NCI-H187 (cell line): ENCODE results near the gene SAMD4A.
"Not testable (repeated sequence)": the region's sequence is repeated elsewhere in the genome, so short reads cannot be mapped to it uniquely, and the experiment has no call there.

Experiments used
- DNase-seq, 2 experiments: peaks; one replicate each; lab custom pipeline; 2025; lab: John Stamatoyannopoulos, UW

Gene SAMD4A

DNA sequence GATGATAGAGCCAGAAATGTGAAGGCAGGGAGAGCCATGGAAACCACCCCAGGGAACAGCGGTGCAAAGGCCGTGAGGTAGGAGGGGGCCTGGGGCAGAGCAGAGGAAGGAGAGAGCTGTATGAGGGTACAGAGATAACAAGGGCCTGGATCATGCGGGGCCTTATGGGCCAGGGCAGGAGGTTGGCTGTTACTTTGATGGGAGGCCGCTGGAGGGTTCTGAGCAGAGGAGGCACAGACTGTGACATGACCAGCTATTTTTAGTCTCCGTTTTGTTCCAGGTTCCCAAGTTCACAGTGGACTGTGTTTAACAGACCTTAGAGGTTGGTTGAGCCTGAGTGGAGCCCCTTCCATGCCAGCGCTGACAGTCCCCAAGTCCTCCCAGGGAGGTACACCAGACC lies 217.1 kb downstream of the SAMD4A start:
- DNase-seq: no peak

DNA sequence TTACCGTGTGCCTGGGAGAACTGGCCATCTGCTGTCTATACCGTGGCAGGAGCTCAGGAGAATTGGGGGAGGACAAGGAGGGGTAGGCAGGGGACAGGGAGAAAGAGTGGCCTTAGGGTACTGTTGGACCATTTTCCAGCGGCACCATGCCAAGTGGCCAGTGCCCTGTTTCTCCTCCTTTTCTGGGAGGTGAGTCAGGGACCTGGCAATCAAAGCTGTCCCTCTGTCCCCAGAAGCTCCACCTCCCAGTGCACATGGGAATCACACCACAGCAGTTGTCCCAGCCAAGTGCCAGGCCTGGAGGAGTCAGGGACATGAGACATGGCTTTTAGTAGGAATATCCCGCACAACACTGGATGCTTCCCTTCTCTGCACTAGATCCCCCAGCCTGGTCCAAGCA lies 217.7 kb downstream of the SAMD4A start:
- no peak for DNase-seq

DNA sequence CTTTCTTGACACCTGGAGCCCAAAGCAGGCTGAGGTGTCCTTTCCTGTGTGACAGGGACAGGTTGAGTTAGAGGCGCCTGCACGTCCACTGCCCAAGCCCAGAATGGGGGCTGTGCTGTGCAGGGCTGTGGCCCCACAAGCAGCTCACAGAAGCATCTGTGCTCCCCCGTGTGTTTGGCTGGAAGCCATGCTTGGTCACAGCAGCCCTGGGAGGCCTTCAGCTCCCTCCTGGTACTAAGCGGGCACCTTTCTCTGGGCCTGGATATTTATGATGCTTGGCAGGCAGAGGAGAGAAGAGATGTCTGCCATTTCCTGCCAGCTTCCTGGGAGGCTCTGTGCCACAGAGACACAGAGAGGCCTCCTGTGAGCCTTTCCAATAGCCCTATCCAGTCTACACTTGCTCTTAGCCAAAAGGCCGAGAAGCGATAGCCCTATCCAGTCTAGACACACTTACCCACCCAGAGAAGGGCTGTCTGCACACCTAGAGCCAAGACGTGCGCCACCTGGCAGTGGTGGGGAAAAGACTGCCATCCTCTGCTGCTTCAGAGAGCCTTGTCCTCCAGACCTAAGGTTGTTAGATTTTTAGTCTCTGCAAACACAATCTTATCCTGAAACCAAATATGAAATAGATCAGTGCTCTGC lies 218.3 kb downstream of the SAMD4A start:
- no peak for DNase-seq

DNA sequence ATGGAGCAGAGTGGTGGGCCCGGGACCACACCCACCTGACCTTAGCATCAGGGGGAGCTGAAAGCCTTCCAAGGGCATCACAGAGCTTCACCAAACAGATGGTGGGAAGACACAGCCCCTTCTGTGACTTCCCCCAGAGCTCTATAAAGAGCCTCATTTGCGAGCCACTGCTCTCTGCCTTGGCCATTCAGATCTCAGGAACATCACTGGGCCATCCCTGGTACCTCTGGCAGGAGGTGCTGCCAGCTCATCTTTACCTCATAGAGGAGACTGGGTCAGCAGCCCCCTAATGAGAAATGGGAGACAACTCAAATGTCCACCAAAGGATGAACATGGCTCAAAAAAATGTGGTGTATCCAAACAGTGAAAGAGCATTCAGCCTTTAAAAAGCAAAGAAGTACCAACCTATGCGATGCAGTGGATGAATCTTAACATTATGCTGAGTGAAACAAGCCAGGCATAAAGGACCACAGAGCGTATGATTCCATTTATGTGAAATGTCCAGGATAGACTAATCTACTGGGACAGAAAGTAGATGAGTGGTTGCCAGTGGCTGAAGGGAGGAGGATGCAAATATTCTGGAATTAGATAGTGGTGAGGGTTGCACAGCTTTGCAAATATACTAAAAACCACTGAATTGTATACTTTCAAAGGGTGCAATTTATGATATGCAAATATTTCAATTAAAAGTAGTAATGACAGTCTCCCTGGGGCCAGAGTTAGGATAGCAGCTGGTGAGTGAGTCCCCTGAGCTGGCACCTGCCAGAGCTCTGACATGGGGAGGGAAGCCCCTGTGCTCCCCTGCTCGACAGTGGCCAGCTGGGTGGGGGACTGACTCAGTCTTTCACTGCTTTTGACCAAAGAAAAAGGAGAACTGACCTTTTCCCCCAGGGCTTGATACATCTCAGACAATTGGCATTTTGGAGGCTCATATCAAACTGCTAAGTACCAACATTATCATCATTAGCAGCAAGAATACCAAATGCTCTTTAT lies 219.1 kb downstream of the SAMD4A start:
- DNase-seq: no peak

DNA sequence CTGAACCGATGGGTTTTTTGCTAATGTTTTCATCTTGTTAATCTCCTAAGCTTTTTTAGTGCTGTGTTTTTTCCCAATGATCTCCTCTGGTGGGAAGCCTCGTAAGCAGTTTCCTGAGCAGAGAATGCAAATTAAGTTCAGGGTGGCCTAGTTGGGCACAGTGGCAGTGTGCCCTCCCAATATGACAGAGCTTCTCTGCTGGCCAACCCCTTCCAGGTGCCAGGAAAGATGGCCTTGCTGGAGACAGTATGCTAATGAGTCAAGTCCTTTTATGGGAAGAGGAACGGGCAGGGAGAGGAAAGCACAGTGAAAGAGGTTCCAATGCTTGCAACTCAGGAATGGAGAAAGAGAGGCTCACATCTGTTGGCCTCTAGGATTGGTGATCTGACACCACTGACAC lies 219.9 kb downstream of the SAMD4A start:
- no peak for DNase-seq

DNA sequence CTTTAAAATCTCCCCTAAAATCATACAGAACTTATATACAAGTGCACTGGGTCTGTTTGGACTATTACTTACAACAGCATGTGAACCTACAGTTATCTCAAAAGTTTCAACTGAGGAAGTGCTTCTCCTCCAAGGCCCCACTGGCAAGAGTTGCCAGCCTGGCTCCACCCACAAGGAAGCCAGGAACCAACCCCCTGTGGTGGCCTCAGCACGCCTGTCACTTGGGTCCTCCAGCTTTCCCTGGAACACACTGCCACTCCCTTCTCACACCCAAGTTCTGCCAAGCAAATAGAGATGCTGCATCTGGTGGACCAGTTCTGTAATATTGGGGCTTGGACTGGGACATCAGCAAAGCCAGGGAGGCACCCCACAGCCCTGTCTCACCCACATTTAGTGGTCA lies 220.3 kb downstream of the SAMD4A start:
- no peak for DNase-seq

DNA sequence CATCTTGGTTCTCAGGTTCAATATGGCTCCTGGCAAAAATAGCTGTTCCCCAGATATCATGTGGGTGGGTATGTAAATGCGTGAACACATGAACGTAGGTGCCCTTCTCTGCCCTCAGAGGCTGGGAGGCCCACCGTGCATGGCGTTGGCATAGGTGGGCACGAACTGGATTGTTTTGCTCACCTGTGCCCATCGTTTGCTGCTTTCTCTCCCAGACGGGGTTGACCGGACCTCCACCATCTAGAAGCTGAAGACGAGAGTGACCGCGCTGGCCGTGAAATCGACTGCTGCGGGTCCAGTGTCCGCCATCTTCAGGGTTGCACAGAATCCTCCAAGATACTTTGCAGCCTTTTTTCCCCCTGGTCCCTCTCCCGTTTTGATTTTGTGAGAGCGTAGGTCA lies 221.8 kb downstream of the SAMD4A start:
- DNase-seq: no peak

DNA sequence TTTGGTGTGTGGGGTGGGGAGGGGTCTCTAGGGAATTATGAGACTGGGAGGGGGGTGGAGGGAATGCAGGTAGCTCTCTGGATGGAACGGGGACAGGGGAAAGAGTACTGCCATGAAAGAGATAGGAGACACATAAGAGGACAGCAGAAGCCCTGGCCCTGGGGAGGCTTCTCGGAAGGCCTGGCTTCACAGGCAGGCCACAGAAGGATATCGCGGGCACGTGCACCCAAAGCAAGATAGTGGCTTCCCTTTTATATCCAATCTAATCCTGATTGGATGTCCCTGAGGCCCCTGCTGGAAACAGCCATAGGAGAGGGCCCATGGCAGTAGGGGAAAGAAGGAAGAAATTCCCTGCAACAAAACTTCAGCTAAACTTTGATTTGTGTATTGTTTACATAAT lies 222.2 kb downstream of the SAMD4A start:
- DNase-seq: no peak

DNA sequence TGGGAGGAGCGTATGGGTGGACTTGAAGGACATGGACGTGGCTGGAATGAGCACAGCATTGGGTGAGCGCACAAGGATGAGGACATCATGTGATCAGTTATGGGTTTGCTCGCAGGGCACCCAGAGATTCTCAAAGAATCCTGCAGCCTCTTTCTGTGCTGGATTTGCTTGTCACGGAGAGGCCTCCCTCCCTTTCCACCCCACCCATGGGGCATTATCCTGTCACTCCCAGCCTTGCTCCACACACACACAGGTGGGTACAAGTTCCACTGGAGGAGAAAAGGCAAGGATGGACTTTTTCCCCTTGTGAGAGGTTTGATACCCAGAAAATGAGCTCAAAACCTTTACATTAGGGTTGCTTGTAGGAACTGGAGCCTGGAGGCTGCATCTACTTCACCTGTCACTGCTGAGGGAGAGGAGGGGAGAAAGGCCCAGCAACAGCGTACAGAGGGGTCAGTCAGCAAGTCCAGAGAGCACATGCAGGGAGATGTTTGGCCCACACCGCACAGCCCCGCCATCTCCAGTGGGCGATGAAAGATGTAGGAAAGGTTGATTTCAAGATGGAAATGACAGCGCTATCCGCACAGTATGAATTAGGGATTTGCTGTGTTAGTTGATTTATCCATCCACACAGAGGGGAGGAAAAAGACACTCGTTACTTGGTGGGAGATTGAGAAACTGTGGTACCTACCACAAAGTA lies 223.0 kb downstream of the SAMD4A start:
- no peak for DNase-seq

DNA sequence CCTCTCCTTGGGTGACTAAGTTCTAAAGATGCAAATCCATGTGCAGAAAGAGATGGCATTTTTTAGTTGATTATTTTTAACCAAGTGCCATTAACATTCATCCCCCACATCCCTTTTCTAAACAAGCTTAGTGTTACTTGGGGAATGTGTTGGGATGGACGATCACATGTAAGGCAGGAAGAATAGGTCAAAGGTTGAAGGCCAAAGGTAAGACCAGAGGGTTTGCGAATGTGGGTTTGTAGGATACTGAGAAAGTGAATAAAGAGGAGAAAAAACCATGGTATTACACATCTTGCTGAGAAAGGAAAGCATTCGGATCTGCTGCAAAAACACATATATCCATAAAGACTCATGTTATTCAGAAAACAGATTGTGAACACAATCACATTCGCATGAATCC lies 224.1 kb downstream of the SAMD4A start:
- no peak for DNase-seq

DNA sequence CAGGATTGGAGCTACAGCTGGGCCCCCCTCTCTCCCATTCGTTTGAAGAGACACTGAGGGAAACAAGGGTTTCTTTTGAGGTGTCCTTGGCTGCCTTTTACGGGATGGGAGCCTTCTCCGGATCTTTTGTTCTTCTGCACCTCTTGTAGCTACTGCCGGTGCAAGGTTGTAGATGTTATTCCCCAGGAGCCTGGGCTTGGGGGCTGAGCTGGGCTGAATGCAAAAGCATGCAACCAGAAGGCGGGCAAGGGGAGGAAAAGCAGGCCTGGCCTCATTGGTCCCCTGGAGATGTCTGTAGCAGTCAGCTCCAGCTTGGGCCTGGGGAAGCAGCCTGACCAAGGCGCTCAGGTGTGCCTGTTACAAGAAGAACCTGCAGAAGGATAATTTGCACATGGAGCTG lies 225.4 kb downstream of the SAMD4A start:
- no peak for DNase-seq

DNA sequence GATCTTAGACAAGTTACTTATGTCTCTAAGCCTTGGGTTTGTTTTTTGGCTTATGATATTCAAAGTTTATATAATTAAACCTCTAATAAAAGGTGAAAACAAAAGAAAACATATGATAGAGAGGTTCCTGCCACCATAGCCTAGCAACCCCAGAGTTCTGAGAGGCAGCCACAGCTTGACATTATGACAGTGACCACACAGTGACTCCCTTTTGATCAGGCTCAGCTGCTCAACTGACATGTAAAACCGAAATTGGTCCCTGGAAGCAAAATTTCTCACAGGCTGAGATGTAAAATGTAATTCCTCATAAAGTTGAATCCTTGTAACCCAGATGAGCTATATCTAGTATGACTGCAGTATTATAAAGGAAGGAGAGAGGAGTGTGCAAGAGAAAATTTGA lies 227.2 kb downstream of the SAMD4A start:
- no peak for DNase-seq

DNA sequence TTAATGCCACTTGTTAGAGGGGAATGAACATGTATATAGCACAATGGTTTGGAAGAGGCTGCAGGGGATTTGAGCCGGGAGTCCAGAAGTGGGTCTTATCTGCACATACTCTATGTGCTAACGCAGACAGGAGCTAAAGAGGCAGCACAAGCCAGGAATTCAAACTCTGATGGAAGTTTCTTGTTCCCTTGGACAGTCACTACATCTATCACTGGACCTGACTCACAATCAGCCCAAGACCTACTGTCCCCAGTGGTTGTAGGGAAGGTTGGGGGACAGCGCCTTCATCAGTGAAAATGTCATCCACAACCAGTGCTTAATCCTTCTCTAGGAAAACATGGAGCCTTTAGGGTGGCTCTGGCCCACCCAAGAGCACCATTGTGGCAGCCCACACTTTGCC lies 227.9 kb downstream of the SAMD4A start:
- no peak for DNase-seq

DNA sequence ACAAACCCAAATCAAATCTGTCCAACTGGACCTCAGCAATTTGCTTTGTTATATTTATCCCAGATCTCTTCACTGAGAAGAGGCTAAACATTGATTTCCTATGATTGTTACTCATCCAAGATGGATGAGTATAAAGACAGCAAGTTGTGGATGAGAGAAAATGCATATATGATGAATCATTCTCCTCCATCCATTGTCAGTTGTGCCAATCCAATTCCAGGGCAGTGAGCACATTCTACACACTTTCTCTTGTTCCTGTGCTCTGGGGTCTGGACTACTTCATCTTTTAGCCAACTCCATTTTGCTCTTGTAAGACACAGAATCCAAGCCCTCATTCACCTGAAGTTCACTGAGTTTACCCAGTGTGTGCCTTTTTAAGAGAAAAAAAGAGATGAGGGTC lies 230.0 kb downstream of the SAMD4A start:
- no peak for DNase-seq

DNA sequence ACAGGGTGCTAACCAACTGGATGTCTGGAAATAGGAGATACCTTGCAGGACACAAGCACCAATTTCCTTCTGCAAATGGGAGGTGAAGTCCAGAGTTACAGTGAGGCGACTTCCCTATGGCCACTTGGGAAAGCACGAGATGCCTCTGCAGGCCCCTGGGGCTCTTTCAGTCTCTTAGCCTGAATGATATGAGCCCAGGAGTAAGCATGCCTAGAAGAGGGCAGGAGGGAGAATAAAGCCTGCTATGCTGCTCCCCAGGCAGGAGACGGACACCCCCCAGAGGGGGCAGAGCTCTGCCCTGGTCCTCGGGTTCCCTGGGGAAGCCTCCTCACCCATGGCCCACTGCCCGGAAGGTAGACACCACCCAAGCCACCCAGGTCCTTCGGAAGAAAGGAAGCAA lies 230.6 kb downstream of the SAMD4A start:
- DNase-seq: no peak

DNA sequence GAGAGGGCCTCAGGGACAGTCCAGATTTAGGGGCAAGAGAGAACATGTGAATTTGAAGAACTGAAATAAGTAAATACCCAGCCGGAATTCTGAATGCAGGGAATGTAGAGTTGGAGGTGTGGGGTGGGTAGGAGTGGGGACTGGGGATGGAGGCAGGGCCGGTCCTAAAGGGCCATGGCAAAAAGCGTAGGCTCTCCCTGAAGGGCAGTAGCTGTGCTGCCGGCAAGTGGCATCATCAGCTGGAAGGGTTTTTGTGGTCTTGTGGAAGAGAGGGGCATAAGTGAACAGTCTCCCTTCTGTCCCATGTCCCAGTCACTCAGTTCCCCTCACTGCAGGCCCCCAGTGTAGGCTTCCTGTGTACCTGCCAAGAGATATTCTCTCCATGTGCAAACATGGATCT lies 231.1 kb downstream of the SAMD4A start:
- DNase-seq: no peak

DNA sequence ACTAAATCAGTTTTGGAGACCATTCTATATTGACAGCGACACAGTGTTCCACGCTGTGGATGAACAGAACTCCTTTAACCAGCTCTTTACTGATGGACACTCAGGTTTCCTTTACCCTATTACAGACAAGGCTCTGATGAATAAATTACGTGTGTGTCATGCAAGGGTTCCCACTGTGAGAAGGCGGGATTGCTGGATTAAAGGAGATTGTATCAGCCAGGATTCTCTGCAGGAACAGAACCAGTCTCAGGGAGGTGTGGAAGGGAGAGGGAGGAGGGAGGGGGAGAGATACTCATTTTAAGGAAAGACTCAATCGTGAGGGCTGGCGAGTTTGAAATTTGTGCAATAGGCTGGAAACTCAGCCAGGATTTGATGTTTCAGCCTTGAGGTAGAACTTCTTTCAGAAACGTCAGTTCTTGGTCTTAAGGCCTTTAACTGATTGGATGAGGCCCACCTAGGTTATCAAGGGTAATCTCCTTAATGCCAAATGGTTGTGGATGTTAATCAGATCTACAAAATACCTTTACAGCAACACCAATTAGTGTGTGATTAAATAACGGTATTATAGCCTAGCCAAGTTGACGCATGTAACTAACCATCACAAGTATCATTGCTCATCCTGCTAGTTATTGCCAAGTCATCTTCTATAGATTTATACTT lies 231.7 kb downstream of the SAMD4A start:
- DNase-seq: no peak

DNA sequence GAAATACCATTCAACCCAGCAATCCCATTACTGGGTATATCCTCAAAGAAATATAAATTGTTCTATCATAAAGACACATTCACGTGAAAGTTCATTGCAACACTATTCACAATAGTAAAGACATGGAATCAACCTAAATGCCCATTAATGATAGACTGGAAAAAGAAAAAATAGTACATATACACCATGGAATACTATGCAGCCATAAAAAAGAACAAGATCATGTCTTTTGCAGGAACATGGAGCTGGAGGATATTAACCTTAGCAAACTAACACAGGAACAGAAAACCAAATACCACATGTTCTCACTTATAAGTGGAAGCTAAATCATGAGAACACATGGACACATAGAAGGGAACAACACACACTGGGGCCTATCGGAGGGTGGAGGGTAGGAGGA lies 234.6 kb downstream of the SAMD4A start:
- DNase-seq: not testable (repeated sequence)

DNA sequence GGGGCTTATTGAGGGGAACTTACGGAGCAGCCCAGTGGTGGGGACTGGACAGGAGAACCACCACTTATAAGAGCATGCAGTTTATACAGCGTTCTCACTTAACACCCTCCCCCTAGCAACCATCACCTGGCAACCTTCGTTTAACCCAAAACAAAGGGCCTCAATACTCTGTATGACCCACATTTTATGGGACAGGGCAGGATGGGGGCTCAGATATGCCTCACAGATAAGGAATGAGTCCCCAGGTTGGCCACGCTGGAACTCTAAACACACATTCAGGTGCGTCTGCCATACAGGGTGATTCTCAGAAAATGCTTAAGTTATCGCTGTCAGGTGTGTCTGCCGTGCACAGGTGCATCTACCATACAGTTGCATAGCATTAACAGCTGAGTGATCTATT lies 236.5 kb downstream of the SAMD4A start:
- DNase-seq: no peak

DNA sequence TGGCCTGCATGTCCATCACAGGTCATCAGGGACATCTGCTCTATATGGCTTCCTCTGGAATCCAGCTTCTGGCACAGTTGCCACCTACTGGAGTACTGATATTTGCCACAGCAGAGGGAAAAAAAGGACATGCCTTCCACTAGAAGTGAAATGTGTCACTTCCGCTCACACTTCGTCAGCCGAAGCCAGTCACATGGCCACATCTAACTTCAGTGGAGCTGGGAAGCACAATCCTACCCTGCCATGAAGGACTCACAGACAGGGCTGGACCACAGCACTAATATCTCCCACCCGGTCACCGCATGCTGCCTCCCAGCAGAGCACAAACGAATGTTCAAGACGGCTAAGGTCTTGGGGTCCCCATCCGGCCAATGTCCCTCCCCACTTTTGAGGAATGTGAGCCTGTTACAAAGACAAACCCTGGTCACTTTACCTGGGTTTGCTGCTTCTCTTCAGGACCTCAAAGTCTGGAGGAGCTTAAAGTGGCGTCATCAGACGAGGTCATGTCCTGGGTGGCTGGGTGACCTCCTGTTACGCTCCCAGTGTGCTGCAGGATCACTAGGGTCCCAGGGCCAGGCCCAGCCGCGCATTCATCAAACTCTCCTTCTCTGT lies 237.1 kb downstream of the SAMD4A start:
- no peak for DNase-seq

DNA sequence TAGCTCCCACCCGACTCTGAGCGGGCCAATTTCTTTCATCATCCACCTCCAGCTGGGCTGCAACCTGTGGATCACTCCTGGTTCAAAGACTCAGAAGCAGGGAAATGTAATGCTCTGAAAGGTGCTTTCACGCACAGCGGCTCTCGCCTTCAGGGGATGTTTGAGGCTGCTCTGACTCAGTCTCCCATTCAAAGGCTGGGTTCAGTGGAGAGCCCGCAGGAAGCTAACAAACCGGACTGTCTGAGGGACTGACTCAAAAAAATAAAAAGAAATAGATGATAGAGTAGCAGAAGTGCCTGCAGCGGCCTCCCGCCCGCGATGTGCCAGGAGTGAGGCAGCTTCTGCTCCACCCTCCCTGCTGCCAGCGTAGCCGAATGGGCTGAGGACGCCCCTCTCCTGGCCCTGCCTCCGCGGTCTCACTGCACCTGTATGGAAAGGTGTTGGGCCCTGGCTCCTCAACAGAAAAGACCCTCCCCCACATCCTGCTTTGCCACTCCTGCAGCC lies 237.7 kb downstream of the SAMD4A start:
- DNase-seq: no peak

DNA sequence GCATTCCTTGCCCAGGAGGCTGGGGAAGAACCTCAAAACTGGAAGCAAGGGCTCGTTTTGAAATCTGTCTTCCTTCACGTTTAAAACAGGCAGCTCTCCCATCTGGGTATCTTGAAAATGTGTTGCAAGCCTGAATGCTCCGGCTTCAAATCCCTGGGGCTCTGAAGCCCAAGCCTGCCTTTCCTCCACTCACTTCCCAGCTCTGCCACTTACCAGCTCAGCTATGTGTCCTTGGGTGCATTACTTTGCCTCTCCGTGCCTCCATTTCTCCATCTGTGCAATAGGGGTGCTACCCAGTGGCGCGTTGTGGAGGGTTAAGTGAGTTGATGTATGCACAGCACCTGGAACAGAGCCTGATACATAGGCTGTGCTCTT lies 238.1 kb downstream of the SAMD4A start:
- DNase-seq: no peak
